Sigmoid colon (tissue), 7 donors: ENCODE results near the gene SDK1. TPM values are rescaled to one million over a fixed set of nuclear protein-coding genes. Genes with fewer than 3 reads are reported as not detected.
A peak's percentile ranks its signal among the peaks of the same experiment; 100 is the strongest.
"Not testable (repeated sequence)": the region's sequence is repeated elsewhere in the genome, so short reads cannot be mapped to it uniquely, and the experiment has no call there.

Experiments
- DNase-seq: peaks from one replicate; pipeline ENCODE4 v3.0.0-alpha.2; 2019
- H3K27ac ChIP-seq, 4 donors: fragments of 200-600 bp; sonication (generic); one replicate each; pipeline ENCODE4 v1.5.1; 2016 to 2019; ENCODE audit warnings: mild to moderate bottlenecking in 1 of 4
- H3K27me3 ChIP-seq, 3 donors: fragments of 200-600 bp; sonication (generic); one replicate each; pipeline ENCODE4 v1.5.1; 2019; ENCODE audit warnings: mild to moderate bottlenecking in 1 of 3
- H3K36me3 ChIP-seq, 4 donors: fragments of 200-600 bp; sonication (generic); one replicate each; pipeline ENCODE4 v1.5.1; 2016 to 2019
- H3K4me1 ChIP-seq, 4 donors: fragments of 200-600 bp; sonication (generic); one replicate each; pipeline ENCODE4 v1.5.1; 2017 to 2019
- H3K4me3 ChIP-seq, 4 donors: fragments of 200-600 bp; sonication (generic); one replicate each; pipeline ENCODE4 v1.5.1; 2017 to 2019; ENCODE audit warnings: mild to moderate bottlenecking in 2 of 4, moderate library complexity in 1 of 4
- H3K9me3 ChIP-seq, 4 donors: fragments of 200-600 bp in 3 of 4; sonication (generic) in 3 of 4; one replicate each; pipeline versions ENCODE4 v1.5.1 to v1.6.1; 2013 to 2019
- EP300 ChIP-seq, 4 donors: sonication (generic); formaldehyde crosslinking; IDR thresholded peaks; one replicate each; pipeline ENCODE4 v1.6.1; 2017; ENCODE audit warnings: antibody characterized with exemption in 4 of 4
- POLR2A ChIP-seq, 2 donors: fragments of 450-650 bp; IDR thresholded peaks; one replicate each; pipeline ENCODE4 v1.6.1; 2016; ENCODE audit warnings: antibody characterized with exemption in 2 of 2, mild to moderate bottlenecking in 2 of 2, moderate library complexity in 2 of 2
- POLR2AphosphoS5 ChIP-seq, 4 donors: sonication (generic); formaldehyde crosslinking; IDR thresholded peaks; one replicate each; pipeline ENCODE4 v1.6.1; 2017; ENCODE audit warnings: antibody characterized with exemption in 4 of 4
- WGBS, 2 donors: extraction: QIAGEN DNeasy Blood & Tissue Kit; methylation state at CpG; one replicate each; pipeline ENCODE4 v1.1.7; 2013; 5-methylcytosine and 5-hydroxymethylcytosine counted together
- intact Hi-C: fragments of 100-400 bp; cut with DNase I; formaldehyde crosslinking; loops from one replicate; pipeline ENCODE4 v1.15.1; 2023
- polyA plus RNA-seq, 3 donors: library from polyadenylated mRNA; stranded (reverse); fragments of 200-250 nt; gene quantifications; one replicate each; pipeline ENCODE4 v1.2.3, GENCODE V29; 2013
- total RNA-seq, 4 donors: library from RNA; depleted of rRNA; stranded (reverse); fragments of >200 nt; gene quantifications; one replicate each; pipeline ENCODE4 v1.1.0, GENCODE V29; 2016
- TF ChIP-seq, protein P1 (sequence below), 4 experiments: fragments of 450-650 bp in 3 of 4; fragments of 200-600 bp in 1 of 4; IDR thresholded peaks; one replicate each; pipeline ENCODE4 v1.5.1; 2016 to 2019; ENCODE audit warnings: antibody characterized with exemption in 4 of 4, mild to moderate bottlenecking in 3 of 4, moderate library complexity in 2 of 4
- donor health status: healthy with polysubstance abuse.
- donor health status: Bipolar disorder and iron deficiency.
- donor health status: healthy.

Gene SDK1
- total and polyA plus RNA-seq, 7 donors, result under 0.01 to 23.0 (median 10.0) TPM; not detected in 1

GRCh38 chr7:4235596-4235995, 934.5 kb downstream of the SDK1 start:
- H3K4me3 ChIP-seq, result no peak overlapping the region
- no peaks in the 10 kb centered on the region for H3K36me3 ChIP-seq
- TF ChIP-seq, protein P1, sequence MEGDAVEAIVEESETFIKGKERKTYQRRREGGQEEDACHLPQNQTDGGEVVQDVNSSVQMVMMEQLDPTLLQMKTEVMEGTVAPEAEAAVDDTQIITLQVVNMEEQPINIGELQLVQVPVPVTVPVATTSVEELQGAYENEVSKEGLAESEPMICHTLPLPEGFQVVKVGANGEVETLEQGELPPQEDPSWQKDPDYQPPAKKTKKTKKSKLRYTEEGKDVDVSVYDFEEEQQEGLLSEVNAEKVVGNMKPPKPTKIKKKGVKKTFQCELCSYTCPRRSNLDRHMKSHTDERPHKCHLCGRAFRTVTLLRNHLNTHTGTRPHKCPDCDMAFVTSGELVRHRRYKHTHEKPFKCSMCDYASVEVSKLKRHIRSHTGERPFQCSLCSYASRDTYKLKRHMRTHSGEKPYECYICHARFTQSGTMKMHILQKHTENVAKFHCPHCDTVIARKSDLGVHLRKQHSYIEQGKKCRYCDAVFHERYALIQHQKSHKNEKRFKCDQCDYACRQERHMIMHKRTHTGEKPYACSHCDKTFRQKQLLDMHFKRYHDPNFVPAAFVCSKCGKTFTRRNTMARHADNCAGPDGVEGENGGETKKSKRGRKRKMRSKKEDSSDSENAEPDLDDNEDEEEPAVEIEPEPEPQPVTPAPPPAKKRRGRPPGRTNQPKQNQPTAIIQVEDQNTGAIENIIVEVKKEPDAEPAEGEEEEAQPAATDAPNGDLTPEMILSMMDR (IDR thresholded peaks at IDR 0.05), result no peak
- no peak for TF ChIP-seq POLR2AphosphoS5 (IDR thresholded peaks at IDR 0.05)
- no peak for TF ChIP-seq POLR2A (IDR thresholded peaks at IDR 0.05)
- no peak for TF ChIP-seq EP300 (IDR thresholded peaks at IDR 0.05)
- H3K27me3 ChIP-seq, result no peaks in the 10 kb centered on the region
- no peak overlapping the region for H3K27ac ChIP-seq
- intact Hi-C loops, result no loop called here
- H3K9me3 ChIP-seq, result no peaks in the 10 kb centered on the region
- 68 to 80% methylated on average over 14 of the region's 14 CpGs for WGBS, 2 donors
- no peaks in the 10 kb centered on the region for H3K4me1 ChIP-seq
- peak; percentile 26 for DNase-seq

DNA sequence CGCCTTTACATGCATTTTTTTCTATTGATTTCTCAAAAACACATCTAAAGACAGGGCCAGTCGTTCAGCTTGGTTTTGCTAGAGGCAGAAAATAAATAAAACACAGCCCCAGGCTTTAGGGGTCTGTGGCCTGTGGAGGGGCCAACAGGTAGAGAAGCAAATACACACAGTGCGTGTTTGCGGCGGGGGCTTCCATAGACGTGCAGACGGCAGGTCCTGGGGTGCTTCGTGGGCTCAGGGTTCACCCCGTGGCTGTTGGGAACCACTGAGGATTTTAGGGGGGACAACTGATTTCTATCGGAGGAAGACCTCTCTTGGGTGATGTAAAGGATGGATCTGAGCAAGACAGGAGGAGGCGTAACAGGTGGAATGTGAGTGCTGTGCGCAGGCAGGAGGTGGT, 935.3 kb downstream of the SDK1 start:
- intact Hi-C loops, result no loop called here
- Histone ChIP-seq H3K27ac (no peak overlapping the region), H3K9me3 (no peaks in the 10 kb centered on the region), H3K4me1 (no peaks in the 10 kb centered on the region), H3K27me3 (no peaks in the 10 kb centered on the region), H3K36me3 (no peaks in the 10 kb centered on the region), H3K4me3 (no peak overlapping the region)
- 95% methylated on average over 12 of the region's 12 CpGs for WGBS, 2 donors
- TF ChIP-seq POLR2AphosphoS5 (IDR thresholded peaks at IDR 0.05) (no peak), POLR2A (IDR thresholded peaks at IDR 0.05) (no peak), EP300 (IDR thresholded peaks at IDR 0.05) (no peak)
- TF ChIP-seq, protein P1 (IDR thresholded peaks at IDR 0.05), result no peak
- DNase-seq, result peak; percentile 22

DNA sequence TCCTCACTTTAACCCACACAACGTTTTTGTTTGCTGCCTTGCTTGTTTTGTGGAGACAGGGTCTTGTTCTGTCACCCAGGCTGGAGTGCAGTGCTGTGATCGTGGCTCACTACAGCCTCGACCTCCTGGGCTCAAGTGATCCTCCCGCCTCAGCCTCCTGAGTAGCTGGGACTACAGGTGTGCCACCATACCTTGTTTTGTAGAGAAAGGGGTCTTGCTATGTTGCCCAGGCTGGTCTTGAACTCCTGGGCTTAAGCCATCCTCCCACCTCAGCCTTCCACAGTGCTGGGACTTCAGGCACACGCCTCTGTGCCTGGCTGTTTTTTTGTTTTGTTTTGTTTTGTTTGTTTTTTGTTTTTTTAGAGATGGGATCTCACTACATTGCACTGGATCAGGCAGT, 935.8 kb downstream of the SDK1 start:
- H3K27ac ChIP-seq, intact Hi-C loops, H3K4me3 ChIP-seq, H3K9me3 ChIP-seq, H3K4me1 ChIP-seq, H3K36me3 ChIP-seq, H3K27me3 ChIP-seq: not testable (repeated sequence)
- DNase-seq, result peak; percentile 26
- 79 to 80% methylated on average over 5 of the region's 5 CpGs for WGBS, 2 donors

- 90 to 93% methylated on average over 25 of the region's 25 CpGs for WGBS, 2 donors
- no peak for TF ChIP-seq POLR2A (IDR thresholded peaks at IDR 0.05)
- no peak for TF ChIP-seq POLR2AphosphoS5 (IDR thresholded peaks at IDR 0.05)
- TF ChIP-seq, protein P1 (IDR thresholded peaks at IDR 0.05), result no peak
- TF ChIP-seq EP300 (IDR thresholded peaks at IDR 0.05), result no peak
- Histone ChIP-seq H3K4me3 (no peak overlapping the region), H3K27ac (no peak overlapping the region), H3K9me3 (no peaks in the 10 kb centered on the region), H3K27me3 (no peaks in the 10 kb centered on the region), H3K36me3 (peaks cover 0 to 11% (median 3%) of the 10 kb centered on the region in 4 donors), H3K4me1 (no peaks in the 10 kb centered on the region)
- intact Hi-C loops, result no loop called here
- peak; percentile 50 for DNase-seq
Observed at GRCh38 chr7:4237296-4238235, 936.5 kb downstream of the SDK1 start.

GRCh38 chr7:4238861-4239260, 937.8 kb downstream of the SDK1 start:
- intact Hi-C loops, result no loop called here
- TF ChIP-seq POLR2A (IDR thresholded peaks at IDR 0.05), result no peak
- TF ChIP-seq, protein P1 (IDR thresholded peaks at IDR 0.05), result no peak
- TF ChIP-seq EP300 (IDR thresholded peaks at IDR 0.05), result no peak
- no peak for TF ChIP-seq POLR2AphosphoS5 (IDR thresholded peaks at IDR 0.05)
- Histone ChIP-seq H3K4me1 (no peaks in the 10 kb centered on the region), H3K36me3 (peaks cover 0 to 14% (median 3%) of the 10 kb centered on the region in 4 donors), H3K4me3 (no peak overlapping the region), H3K27me3 (no peaks in the 10 kb centered on the region), H3K9me3 (no peaks in the 10 kb centered on the region), H3K27ac (no peak overlapping the region)
- peak; percentile 12 for DNase-seq
- 73 to 86% methylated on average over 5 of the region's 5 CpGs for WGBS, 2 donors
